Stimulated activated CD4-positive, alpha-beta T cell treated with anti-CD3 and anti-CD28 coated beads, Interleukin-4, amount 100 ng/mL, for 4 hours (primary cell): ENCODE measurements around the gene HMCN2.
"Not testable (repeated sequence)": the region's sequence is repeated elsewhere in the genome, so short reads cannot be mapped to it uniquely, and the experiment has no call there.

Experiments
- DNase-seq, 2 experiments: peaks; one replicate each; pipeline ENCODE4 v3.0.0-alpha.2; 2020

HMCN2 gene

GRCh38 chr9:130395810-130396435, 130.4 kb downstream of the HMCN2 start:
- DNase-seq: no peak

- no peak for DNase-seq
Measured at GRCh38 chr9:130396581-130396980, 131.0 kb downstream of the HMCN2 start.

- DNase-seq: no peak
Measured at GRCh38 chr9:130398487-130399240, 133.1 kb downstream of the HMCN2 start.

GRCh38 chr9:130399768-130400167, 134.2 kb downstream of the HMCN2 start:
- DNase-seq: no peak

- DNase-seq: no peak
Measured at GRCh38 chr9:130400870-130401269, 135.3 kb downstream of the HMCN2 start.

GRCh38 chr9:130401742-130402141, 136.2 kb downstream of the HMCN2 start:
- not testable (repeated sequence) for DNase-seq

GRCh38 chr9:130402243-130402642, 136.7 kb downstream of the HMCN2 start:
- no peak for DNase-seq

- DNase-seq: no peak
Measured at GRCh38 chr9:130402645-130403440, 137.3 kb downstream of the HMCN2 start.

GRCh38 chr9:130405657-130406257, 140.2 kb downstream of the HMCN2 start:
- DNase-seq: no peak

GRCh38 chr9:130406278-130406895, 140.8 kb downstream of the HMCN2 start:
- no peak for DNase-seq

GRCh38 chr9:130407916-130408663, 142.5 kb downstream of the HMCN2 start:
- no peak for DNase-seq

- DNase-seq: no peak
Measured at GRCh38 chr9:130408669-130409068, 143.1 kb downstream of the HMCN2 start.

- DNase-seq: no peak
Measured at GRCh38 chr9:130409246-130409645, 143.7 kb downstream of the HMCN2 start.

- no peak for DNase-seq
Measured at GRCh38 chr9:130410443-130410842, 144.9 kb downstream of the HMCN2 start.

- DNase-seq: no peak
Measured at GRCh38 chr9:130411566-130411915, 146.0 kb downstream of the HMCN2 start.

- DNase-seq: no peak
Measured at GRCh38 chr9:130414081-130414731, 148.6 kb downstream of the HMCN2 start.

GRCh38 chr9:130414910-130415746, 149.6 kb downstream of the HMCN2 start:
- no peak for DNase-seq

GRCh38 chr9:130417602-130418001, 152.0 kb downstream of the HMCN2 start:
- DNase-seq: no peak

GRCh38 chr9:130418776-130419175, 153.2 kb downstream of the HMCN2 start:
- DNase-seq: no peak

- no peak for DNase-seq
Measured at GRCh38 chr9:130419521-130420035, 154.0 kb downstream of the HMCN2 start.
